GM12878 (cell line): ENCODE results near the gene SMOC2. TPM values are rescaled to one million over a fixed set of nuclear protein-coding genes. Genes with fewer than 3 reads are reported as not detected.

Source experiments
- ATAC-seq: fragments of 200-7000 bp; cut with Tn5 transposase; 3 replicates; pipeline ENCODE4 v1.9.1; 2020; ENCODE audit warnings: mild to moderate bottlenecking, moderate library complexity
- BruUV-seq: library from RNA; stranded (reverse); fragments of 400-500 nt; replicated peaks from 2 replicates; lab custom pipeline; 2021; lab: Mats Ljungman, UMichigan
- CTCF ChIA-PET: fragments of 300-600 bp; sonication (Branson Sonifier 250); formaldehyde crosslinking; extraction: SDS; loops from one replicate; lab custom pipeline; 2021; ENCODE audit warnings: inconsistent platforms; lab: Yijun Ruan, JAX
- POLR2A ChIA-PET: fragments of 350-600 bp; formaldehyde crosslinking; extraction: SDS; loops from one replicate; lab custom pipeline; 2021; ENCODE audit warnings: inconsistent platforms; lab: Charles Lee
- RAD21 ChIA-PET: fragments of 300-600 bp; sonication (Branson Sonifier 250); formaldehyde crosslinking; loops from one replicate; lab custom pipeline; 2023; ENCODE audit warnings: antibody characterized with exemption; ENCODE audit not compliant: unreplicated experiment; lab: Charles Lee
- SMC1A ChIA-PET: fragments of 300-600 bp; sonication (Branson Sonifier 250); formaldehyde crosslinking; loops from one replicate; lab custom pipeline; 2023; ENCODE audit not compliant: unreplicated experiment, uncharacterized antibody; lab: Charles Lee
- DNase-seq: peaks from one replicate; pipeline ENCODE4 v3.0.0-alpha.2; 2011; ENCODE audit warnings: low read depth, low spot score
- FAIRE-seq: peaks from 3 replicates; lab custom pipeline; 2011; peaks lifted over from hg19 to GRCh38; lab: Jason Lieb, UNC
- H2AFZ ChIP-seq: 2 replicates; pipeline ENCODE4 v1.6.0; 2011; ENCODE audit warnings: low read depth, low read length, control low read depth; ENCODE audit not compliant: control insufficient read depth
- H3K27ac ChIP-seq: 2 replicates; pipeline ENCODE4 v1.5.1; 2011; ENCODE audit warnings: control low read depth; ENCODE audit not compliant: control insufficient read depth, insufficient read depth
- H3K27me3 ChIP-seq, 2 experiments: replicated peaks in 1 of 2; 2 replicates each; pipeline versions ENCODE4 v1.6.0 to v1.6.1; 2011; ENCODE audit warnings: low read length in 1 of 2; ENCODE audit not compliant: control insufficient read depth in 2 of 2, insufficient read depth in 2 of 2
- H3K36me3 ChIP-seq, 2 experiments: 2 replicates each; pipeline ENCODE4 v1.5.1; 2011; ENCODE audit warnings: low read length in 1 of 2; ENCODE audit not compliant: control insufficient read depth in 2 of 2, insufficient read depth in 2 of 2
- H3K4me1 ChIP-seq: 2 replicates; pipeline ENCODE4 v1.6.1; 2011; ENCODE audit warnings: mild to moderate bottlenecking, low read length, moderate library complexity, mixed read lengths; ENCODE audit not compliant: control insufficient read depth, insufficient read depth
- H3K4me2 ChIP-seq: 2 replicates; pipeline ENCODE4 v1.6.0; 2011; ENCODE audit warnings: control low read depth; ENCODE audit not compliant: control insufficient read depth, insufficient read depth
- H3K4me3 ChIP-seq: fragments of 200-600 bp; sonication (generic); 2 replicates; pipeline ENCODE4 v1.5.1; 2016
- H3K79me2 ChIP-seq: 2 replicates; pipeline ENCODE4 v1.6.0; 2011; ENCODE audit warnings: low read length; ENCODE audit not compliant: control insufficient read depth, insufficient read depth
- H3K9ac ChIP-seq: 2 replicates; pipeline ENCODE4 v1.8.0; 2011; ENCODE audit warnings: low read length, control low read depth, mixed read lengths; ENCODE audit not compliant: control insufficient read depth, insufficient read depth
- H3K9me3 ChIP-seq: replicated peaks from 3 replicates; pipeline ENCODE4 v1.5.1; 2011; ENCODE audit warnings: mild to moderate bottlenecking, low read length; ENCODE audit not compliant: control insufficient read depth, insufficient read depth
- H4K20me1 ChIP-seq: 2 replicates; pipeline ENCODE4 v1.6.0; 2011; ENCODE audit not compliant: control insufficient read depth, insufficient read depth
- CHD4 ChIP-seq: fragments of 200-600 bp; sonication (generic); IDR thresholded peaks from 2 replicates; pipeline ENCODE4 v1.6.1; 2016; ENCODE audit warnings: mild to moderate bottlenecking
- DPF2 ChIP-seq: fragments of 450-650 bp; IDR thresholded peaks from 2 replicates; pipeline ENCODE4 v1.6.1; 2017; ENCODE audit warnings: mild to moderate bottlenecking
- ETV6 ChIP-seq, 2 experiments: fragments of 450-650 bp in 1 of 2; IDR thresholded peaks in 1 of 2; conservative IDR thresholded peaks in 1 of 2; 2 replicates each; pipeline ENCODE4 v1.6.1; 2014; ENCODE audit warnings: antibody characterized with exemption in 1 of 2, borderline replicate concordance in 1 of 2, low read depth in 1 of 2, mild to moderate bottlenecking in 1 of 2, moderate library complexity in 1 of 2
- GABPA ChIP-seq: IDR thresholded peaks from 2 replicates; pipeline ENCODE4 v1.6.1; 2014; ENCODE audit warnings: antibody characterized with exemption, low read depth, mild to moderate bottlenecking, inconsistent platforms
- MXI1 ChIP-seq: fragments of 150-350 bp; IDR thresholded peaks from 2 replicates; pipeline ENCODE4 v1.6.1; 2011; ENCODE audit warnings: low read depth, mild to moderate bottlenecking, inconsistent platforms, low read length, improper control_type of control experiment
- NFYA ChIP-seq: IDR thresholded peaks from 2 replicates; pipeline ENCODE4 v1.6.1; 2011; ENCODE audit warnings: low read depth, mild to moderate bottlenecking, low read length, improper control_type of control experiment, borderline replicate concordance
- POLR2A ChIP-seq: IDR thresholded peaks from 2 replicates; pipeline ENCODE4 v1.6.1; 2011; ENCODE audit warnings: low read depth, mild to moderate bottlenecking, low read length
- RAD51 ChIP-seq: fragments of 450-650 bp; IDR thresholded peaks from 2 replicates; pipeline ENCODE4 v1.6.1; 2016; ENCODE audit warnings: moderate library complexity, mild to moderate bottlenecking, inconsistent platforms
- SMC3 ChIP-seq: IDR thresholded peaks from 2 replicates; pipeline ENCODE4 v1.6.1; 2011; ENCODE audit warnings: low read length, improper control_type of control experiment, borderline replicate concordance
- TCF7 ChIP-seq: IDR thresholded peaks from 2 replicates; pipeline ENCODE4 v1.6.1; 2014; ENCODE audit warnings: antibody characterized with exemption, borderline replicate concordance
- WGBS: methylation state at CpG from one replicate; pipeline ENCODE4 v1.1.6; 2016; ENCODE audit warnings: low lambda C conversion rate; ENCODE audit not compliant: insufficient replicate concordance, insufficient coverage; ENCODE audit errors: missing lambda C conversion rate; 5-methylcytosine and 5-hydroxymethylcytosine counted together
- in situ Hi-C: fragments of 300-500 bp; cut with MboI; formaldehyde crosslinking; loops from 9 replicates; pipeline ENCODE4 v1.14.3; 2018; ENCODE audit warnings: mixed read lengths
- intact Hi-C: fragments of 100-400 bp; cut with micrococcal nuclease; formaldehyde crosslinking; loops from one replicate; pipeline ENCODE4 v1.14.2; 2022; ENCODE audit not compliant: unreplicated experiment
- polyA plus RNA-seq, 11 experiments: library from polyadenylated mRNA; depleted of rRNA in 4 of 11; unstranded in 6 of 11; stranded (reverse) in 5 of 11; fragments of >200 nt; fragmentation: Nextera tagmentation in 4 of 11; fragmentation: Illumina TruSeq in 1 of 11; extraction: Ambion mirVana in 4 of 11; extraction: Trizol in 1 of 11; gene quantifications; 1 replicate in 1 of 11; 2 replicates in 10 of 11; pipeline versions ENCODE4 v1.2.1 to v1.2.3, GENCODE V29; 2011 to 2016; ENCODE audit warnings: inconsistent platforms in 2 of 11, missing spikeins in 2 of 11, low read depth in 1 of 11
- total RNA-seq, 4 experiments: library from RNA; depleted of rRNA in 3 of 4; stranded (reverse); fragments of >200 nt in 3 of 4; fragmentation: Illumina TruSeq in 1 of 4; extraction: Trizol in 1 of 4; gene quantifications; 2 replicates each; pipeline versions ENCODE4 v1.2.1 to v1.2.3, GENCODE V29; 2013 to 2021
- TF ChIP-seq, protein P1 (sequence below): fragments of 450-650 bp; formaldehyde crosslinking; IDR thresholded peaks from 2 replicates; pipeline ENCODE4 v1.4.0; 2020; ENCODE audit warnings: mild to moderate bottlenecking, moderate library complexity
- TF ChIP-seq, protein P2 (sequence below): IDR thresholded peaks from 2 replicates; pipeline ENCODE4 v1.6.1; 2012; ENCODE audit warnings: mild to moderate bottlenecking, low read depth, low read length
- TF ChIP-seq, protein P3 (sequence below): IDR thresholded peaks from 2 replicates; pipeline ENCODE4 v1.6.1; 2011; ENCODE audit warnings: low read depth, mild to moderate bottlenecking, low read length, moderate library complexity, borderline replicate concordance; ENCODE audit errors: extremely low read depth
- TF ChIP-seq, protein P4 (sequence below): fragments of 450-650 bp; IDR thresholded peaks from 2 replicates; pipeline ENCODE4 v1.6.1; 2017; ENCODE audit warnings: low read depth, mild to moderate bottlenecking, moderate library complexity

The SMOC2 gene
- total and polyA plus RNA-seq, 10 of the 15 experiments (the other 5 are each of a cell fraction or from before 2014, with no cell fraction given): 0.10 to 0.12 TPM; not detected in 8

DNA sequence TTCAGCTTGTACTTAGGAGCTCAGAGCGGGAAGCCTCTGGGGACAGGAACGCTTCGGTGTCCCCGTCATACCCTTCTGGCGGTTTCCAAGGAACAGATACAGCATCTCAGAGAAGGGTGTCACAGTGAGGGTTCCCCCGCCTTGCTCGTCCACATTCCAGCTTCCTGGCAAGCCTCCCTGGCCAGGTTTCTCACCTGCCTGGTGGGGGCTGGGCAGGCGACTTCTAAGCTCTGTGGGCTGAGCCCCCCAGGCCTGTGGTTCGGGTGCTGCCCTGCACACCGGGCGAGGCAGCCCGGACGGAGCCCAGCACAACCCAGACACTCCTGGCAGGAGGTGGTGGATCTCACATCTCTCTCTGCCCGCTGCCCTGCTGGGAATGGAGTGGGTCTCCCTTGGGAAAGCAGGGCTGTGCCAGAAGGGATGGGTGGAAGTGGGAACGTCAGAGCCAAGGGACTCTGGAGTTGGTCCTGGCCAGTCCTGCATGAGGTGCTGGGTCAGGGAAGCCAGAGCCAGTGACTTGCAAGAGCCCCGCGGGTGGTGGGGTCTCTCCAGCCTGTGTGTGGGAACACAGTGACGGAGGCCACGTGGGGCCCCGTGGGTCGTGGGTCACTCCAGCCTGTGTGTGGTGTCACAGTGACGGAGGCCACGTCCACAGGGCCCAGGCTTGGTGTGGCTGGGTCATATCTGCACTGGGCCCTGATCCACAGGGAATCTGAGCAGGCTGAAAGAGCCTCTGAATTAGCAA lies 47.7 kb upstream of the SMOC2 start (continued):
- TF ChIP-seq, protein P1, sequence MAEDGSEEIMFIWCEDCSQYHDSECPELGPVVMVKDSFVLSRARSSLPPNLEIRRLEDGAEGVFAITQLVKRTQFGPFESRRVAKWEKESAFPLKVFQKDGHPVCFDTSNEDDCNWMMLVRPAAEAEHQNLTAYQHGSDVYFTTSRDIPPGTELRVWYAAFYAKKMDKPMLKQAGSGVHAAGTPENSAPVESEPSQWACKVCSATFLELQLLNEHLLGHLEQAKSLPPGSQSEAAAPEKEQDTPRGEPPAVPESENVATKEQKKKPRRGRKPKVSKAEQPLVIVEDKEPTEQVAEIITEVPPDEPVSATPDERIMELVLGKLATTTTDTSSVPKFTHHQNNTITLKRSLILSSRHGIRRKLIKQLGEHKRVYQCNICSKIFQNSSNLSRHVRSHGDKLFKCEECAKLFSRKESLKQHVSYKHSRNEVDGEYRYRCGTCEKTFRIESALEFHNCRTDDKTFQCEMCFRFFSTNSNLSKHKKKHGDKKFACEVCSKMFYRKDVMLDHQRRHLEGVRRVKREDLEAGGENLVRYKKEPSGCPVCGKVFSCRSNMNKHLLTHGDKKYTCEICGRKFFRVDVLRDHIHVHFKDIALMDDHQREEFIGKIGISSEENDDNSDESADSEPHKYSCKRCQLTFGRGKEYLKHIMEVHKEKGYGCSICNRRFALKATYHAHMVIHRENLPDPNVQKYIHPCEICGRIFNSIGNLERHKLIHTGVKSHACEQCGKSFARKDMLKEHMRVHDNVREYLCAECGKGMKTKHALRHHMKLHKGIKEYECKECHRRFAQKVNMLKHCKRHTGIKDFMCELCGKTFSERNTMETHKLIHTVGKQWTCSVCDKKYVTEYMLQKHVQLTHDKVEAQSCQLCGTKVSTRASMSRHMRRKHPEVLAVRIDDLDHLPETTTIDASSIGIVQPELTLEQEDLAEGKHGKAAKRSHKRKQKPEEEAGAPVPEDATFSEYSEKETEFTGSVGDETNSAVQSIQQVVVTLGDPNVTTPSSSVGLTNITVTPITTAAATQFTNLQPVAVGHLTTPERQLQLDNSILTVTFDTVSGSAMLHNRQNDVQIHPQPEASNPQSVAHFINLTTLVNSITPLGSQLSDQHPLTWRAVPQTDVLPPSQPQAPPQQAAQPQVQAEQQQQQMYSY (CRISPR knock-in tag): no peak
- TF ChIP-seq GABPA (no peak), NFYA (no peak), TCF7 (no peak), RAD51 (no peak)

DNA sequence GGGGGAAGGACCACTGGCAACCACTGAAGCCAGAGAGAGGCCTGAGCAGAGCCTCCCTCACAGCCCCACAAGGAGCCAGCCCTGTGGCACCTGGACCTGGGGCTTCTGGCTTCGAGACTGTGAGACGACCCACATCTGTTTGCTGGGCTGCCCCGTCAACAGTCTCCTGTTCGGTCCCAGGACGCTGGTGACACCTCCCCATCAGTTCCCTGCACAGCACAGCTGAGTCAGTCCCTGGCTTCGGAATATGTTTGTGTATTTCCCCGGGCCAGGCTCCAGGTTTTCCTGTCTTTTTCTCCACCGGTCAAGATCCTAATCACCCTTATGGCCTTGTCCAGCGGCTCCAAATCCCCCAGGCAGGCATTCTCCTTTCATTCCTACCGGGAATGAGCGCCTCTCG lies 46.4 kb upstream of the SMOC2 start:
- intact Hi-C loops: no loop called here
- Histone ChIP-seq H3K9ac (no peak overlapping the region), H3K27me3 (no peaks in the 10 kb centered on the region), H2AFZ (no peak overlapping the region), H3K4me3 (no peak overlapping the region), H3K27ac (no peak overlapping the region), H3K4me1 (no peaks in the 10 kb centered on the region), H3K9me3 (no peaks in the 10 kb centered on the region; the same call in 2 of the 3 replicates), H3K79me2 (no peaks in the 10 kb centered on the region), H3K36me3 (no peaks in the 10 kb centered on the region), H4K20me1 (no peaks in the 10 kb centered on the region), H3K4me2 (no peak overlapping the region)
- ChIA-PET SMC1A (no interaction called here), RAD21 (no interaction called here), CTCF (no interaction called here), POLR2A (no interaction called here)
- ATAC-seq: no peak
- BruUV-seq: no TSS peak
- FAIRE-seq: no peak
- in situ Hi-C loops: no loop called here
- 56% methylated on average over 12 of the region's 12 CpGs for WGBS
- DNase-seq: no peak
- TF ChIP-seq DPF2 (no peak), SMC3 (no peak), MXI1 (no peak), POLR2A (no peak), ETV6 (conservative IDR thresholded peaks at IDR 0.05 in 1 of 2, IDR thresholded peaks at IDR 0.05 in 1 of 2; ENCODE audit: borderline replicate concordance in 1 of 2, low read depth in 1 of 2) (no peak), CHD4 (no peak)
- TF ChIP-seq, protein P2, sequence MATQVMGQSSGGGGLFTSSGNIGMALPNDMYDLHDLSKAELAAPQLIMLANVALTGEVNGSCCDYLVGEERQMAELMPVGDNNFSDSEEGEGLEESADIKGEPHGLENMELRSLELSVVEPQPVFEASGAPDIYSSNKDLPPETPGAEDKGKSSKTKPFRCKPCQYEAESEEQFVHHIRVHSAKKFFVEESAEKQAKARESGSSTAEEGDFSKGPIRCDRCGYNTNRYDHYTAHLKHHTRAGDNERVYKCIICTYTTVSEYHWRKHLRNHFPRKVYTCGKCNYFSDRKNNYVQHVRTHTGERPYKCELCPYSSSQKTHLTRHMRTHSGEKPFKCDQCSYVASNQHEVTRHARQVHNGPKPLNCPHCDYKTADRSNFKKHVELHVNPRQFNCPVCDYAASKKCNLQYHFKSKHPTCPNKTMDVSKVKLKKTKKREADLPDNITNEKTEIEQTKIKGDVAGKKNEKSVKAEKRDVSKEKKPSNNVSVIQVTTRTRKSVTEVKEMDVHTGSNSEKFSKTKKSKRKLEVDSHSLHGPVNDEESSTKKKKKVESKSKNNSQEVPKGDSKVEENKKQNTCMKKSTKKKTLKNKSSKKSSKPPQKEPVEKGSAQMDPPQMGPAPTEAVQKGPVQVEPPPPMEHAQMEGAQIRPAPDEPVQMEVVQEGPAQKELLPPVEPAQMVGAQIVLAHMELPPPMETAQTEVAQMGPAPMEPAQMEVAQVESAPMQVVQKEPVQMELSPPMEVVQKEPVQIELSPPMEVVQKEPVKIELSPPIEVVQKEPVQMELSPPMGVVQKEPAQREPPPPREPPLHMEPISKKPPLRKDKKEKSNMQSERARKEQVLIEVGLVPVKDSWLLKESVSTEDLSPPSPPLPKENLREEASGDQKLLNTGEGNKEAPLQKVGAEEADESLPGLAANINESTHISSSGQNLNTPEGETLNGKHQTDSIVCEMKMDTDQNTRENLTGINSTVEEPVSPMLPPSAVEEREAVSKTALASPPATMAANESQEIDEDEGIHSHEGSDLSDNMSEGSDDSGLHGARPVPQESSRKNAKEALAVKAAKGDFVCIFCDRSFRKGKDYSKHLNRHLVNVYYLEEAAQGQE: no peak
- TF ChIP-seq, protein P3, sequence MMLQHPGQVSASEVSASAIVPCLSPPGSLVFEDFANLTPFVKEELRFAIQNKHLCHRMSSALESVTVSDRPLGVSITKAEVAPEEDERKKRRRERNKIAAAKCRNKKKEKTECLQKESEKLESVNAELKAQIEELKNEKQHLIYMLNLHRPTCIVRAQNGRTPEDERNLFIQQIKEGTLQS: no peak
- TF ChIP-seq, protein P4, sequence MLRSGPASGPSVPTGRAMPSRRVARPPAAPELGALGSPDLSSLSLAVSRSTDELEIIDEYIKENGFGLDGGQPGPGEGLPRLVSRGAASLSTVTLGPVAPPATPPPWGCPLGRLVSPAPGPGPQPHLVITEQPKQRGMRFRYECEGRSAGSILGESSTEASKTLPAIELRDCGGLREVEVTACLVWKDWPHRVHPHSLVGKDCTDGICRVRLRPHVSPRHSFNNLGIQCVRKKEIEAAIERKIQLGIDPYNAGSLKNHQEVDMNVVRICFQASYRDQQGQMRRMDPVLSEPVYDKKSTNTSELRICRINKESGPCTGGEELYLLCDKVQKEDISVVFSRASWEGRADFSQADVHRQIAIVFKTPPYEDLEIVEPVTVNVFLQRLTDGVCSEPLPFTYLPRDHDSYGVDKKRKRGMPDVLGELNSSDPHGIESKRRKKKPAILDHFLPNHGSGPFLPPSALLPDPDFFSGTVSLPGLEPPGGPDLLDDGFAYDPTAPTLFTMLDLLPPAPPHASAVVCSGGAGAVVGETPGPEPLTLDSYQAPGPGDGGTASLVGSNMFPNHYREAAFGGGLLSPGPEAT: no peak
